GM18867 (cell line): ENCODE measurements around the gene IFT81.
"Not testable (repeated sequence)": the region's sequence is repeated elsewhere in the genome, so short reads cannot be mapped to it uniquely, and the experiment has no call there.

Experiments
- ATAC-seq: cut with Tn5 transposase; IDR thresholded peaks from one replicate; pipeline ENCODE4 v1.9.1; 2021; ENCODE audit warnings: mild to moderate bottlenecking, moderate library complexity; ENCODE audit not compliant: unreplicated experiment

Gene IFT81

DNA sequence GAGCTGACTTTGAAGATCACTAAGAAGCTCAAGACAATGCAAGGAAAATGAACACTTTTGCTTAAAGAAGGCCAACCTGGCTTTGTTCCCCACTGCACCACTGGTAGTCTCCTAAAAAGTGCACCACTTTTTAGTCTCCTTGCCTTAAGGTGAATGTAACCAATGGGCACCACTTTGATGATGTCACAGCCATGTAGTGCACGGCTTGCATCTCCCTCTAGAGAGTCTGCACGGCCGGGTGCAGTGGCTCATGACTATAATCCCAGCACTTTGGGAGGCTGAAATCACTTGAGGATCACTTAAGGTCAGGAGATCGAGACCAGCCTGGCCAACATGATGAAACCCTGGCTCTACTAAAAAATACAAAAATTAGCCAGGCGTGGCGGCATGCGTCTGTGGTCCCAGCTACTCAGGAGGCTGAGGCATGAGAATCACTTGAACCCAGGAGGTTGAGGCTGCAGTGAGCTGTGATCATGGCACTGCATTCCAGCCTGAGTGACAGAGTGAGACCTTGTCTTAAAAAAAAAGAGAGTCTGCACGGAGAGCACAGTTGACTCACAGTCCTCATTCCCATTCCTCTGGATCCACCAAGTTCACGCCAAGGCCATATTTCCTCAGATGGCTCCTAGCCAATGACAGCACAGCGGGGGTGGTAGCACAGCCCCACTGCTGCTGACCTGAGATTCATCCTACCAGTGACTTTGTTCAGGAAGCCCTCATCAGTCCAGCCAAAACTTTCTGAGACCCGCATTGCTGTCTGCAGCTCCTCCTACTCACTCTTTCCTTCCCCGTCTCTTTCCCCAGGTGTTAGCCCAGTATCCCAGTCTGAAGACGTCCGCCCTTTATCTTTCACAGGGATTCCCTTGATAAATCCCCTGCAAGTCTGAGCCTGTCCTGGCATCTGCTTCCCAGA is 16.5 kb upstream of the IFT81 start:
- no peak for ATAC-seq

DNA sequence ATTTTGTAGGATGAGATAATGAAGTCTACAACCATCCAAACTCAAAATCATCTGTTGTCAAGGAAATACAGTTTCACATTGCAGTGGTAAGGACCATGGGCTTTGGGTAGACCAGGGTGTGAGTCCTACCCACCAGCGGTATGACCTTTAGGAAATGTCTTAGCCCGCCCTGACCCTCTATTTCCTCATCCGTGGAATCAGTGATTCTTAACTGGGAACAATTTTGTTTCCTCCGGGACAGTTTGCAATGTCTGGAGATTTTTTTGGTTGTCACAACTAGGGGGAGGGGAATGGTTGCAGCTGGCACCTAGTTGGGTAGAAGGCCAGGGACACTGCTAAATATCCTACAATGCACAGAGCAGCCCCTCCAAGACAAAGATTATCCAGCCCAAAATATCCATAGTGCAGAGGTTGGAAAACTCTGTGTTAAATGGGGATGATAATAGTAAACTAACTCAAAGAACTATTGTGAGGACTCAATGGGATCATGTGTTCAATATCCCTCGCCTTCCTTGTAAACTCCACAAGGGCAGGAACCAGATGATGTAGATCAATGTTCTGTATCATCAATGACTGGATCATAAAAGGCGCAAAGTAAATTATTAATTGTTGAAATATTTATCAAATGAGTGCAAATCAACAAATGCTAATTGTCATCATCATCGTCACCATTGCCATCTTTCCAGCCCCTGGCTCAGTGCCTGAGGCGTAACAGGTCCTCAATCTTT is 15.7 kb upstream of the IFT81 start:
- no peak for ATAC-seq

DNA sequence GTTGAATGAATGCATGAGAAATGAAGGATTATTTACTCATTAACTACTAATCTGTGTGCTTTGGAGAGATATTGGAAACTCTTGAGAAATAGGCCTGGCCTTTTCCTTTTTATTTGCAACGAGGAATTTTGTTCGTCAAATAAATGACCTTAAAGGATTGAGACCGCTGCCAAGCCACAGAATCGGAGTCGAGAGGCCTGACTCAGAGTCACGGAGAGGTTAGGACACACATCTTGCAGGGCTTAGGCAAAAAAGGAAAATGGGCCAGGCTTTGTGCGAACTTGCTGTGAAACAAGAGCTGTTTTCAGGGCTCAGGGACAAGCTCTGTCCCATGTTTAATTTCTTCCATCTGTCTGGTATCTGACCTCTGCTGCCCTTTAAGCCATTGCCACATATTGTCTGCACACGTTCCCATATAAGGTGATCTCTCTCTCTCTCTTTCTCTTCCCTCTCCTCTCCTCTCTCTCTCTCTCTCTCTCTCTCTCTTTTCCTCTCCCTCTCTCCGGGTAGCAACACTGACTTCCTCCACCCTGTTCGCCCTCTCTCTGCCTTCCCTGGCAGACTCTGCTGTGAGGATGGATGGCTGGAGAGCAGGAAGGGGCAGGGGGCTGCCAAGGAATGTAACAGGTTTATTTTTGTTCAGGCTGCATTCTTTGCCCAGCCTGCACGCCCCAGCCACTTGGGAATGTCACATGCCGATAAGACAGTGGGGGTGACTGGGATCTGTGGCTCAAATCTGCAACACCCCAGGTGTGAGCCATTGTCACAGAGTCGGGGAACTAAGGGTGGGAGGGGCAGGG is 14.9 kb upstream of the IFT81 start:
- ATAC-seq, result no peak

DNA sequence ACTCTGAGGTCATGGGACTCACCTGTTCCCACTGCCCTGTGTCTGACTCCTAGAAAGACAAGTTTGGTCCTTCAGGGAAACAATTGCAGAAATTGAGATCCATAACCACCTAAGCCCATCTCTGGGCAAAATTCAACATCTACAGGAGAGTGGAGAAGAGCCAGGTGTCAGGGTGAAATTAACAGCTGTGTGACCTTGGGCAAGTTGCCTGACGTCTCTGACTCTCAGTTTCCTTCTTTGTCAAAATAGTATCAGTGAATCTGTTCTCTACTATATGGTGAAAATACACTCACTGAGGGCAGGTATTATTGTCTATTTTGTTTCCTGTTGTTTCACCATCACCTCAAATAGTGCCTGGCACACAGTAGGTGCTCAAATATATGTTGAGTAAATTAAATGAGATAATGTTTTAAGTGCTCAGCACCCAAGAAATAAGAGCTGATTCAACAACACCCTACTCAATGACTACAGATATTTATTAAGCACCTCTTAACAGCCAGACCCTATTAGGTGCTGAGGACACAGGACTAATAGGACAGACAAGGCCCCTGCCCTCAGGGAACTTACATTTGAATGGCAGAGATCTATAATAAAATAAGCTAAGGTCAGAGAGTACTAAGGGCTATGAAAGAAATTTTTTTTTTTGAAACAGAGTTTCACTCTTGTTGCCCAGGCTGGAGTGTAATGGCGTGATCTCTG is 14.2 kb upstream of the IFT81 start:
- ATAC-seq, result no peak

DNA sequence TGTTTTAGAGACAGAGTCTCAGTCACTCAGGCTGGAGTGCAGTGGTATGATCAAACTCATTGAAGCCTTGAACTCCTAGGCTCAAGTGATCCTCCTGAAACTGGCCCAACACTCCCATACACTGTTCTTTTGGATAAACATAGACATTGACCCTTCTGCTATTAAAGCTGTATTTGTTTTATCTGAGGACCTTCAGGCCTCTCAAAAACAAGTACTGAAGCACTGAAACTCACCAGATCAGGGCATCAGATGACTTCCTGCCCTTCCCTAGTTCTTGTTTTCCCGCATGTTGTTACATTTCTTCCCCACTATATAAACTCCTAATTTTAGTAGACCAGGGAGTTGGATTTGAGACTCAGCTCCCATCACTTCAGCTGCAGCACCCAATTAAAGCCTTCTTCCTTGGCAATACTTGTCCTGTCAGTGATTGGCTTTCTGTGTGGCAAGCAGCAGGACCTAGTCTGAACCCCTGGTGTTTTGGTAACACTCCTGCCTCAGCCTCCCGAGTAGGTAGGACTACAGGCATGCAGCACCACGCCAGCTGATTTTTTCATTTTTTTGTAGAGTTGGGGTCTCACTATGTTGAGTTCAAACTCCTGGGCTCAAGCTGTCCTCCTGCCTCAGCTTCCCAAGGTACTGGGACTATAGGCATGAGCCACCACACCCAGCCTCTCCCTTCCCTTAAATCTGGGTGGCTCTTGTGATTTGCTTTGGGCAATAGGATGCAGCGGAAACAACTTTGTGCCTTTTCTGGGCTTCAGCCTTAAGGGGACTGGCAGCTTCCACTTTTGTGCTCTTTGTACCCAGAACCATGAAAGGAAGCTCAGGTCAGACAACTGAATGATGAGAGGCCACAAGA is 12.5 kb upstream of the IFT81 start:
- ATAC-seq, result no peak

DNA sequence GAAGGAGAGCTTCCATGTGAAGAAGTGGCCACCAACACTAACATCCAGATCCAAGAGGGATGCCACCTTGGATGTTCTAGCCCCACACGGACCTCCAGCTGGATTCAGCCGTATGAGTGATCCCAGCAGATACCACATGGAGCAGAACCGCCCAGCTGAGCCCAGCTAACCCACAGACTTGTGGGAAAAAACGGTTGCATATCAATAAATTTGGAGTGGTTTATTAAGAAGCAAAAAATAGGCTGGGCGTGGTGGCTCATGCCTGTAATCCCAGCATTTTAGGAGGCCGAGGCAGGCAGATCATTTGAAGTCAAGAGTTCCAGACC is 11.9 kb upstream of the IFT81 start:
- ATAC-seq, result no peak

DNA sequence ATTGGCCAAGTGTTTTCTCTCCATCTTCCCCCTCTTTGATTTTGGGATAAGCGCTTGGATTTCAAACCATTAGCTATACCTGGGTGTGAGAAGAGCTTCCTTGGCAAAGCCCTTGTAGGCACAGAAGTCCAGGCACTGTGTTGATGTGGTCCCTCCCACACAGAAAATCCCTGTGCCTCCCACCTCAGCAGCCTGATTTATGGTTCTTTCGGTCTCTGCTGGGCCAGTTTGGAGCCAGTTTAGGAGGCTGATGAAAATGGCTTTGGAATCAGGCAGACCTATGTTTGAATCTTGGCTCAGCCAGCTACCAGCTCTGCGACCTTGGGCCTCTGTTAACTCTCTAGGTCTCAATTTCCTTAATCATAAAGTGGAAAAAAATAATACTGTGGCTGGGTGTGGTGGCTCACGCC is 9.6 kb upstream of the IFT81 start:
- ATAC-seq, result no peak

DNA sequence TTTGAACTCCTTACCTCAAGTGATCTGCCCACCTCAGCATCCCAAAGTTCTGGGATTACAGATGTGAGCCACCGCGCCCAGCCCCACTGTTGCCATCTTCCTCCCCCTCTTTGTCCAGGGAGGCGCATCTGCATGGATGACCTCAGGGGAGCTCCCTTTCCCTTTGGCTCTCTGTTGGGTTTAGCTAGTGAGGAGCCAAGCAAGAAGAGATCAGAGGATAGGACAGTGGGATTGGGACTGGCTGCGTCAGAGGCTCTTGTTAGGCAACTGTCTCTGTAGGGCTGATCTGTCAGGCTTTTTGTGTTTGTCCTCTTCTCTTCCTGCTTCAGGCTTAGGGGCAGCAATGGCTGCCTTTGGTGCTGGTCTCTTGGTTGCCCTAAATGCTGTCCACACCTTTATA is 8.5 kb upstream of the IFT81 start:
- no peak for ATAC-seq

DNA sequence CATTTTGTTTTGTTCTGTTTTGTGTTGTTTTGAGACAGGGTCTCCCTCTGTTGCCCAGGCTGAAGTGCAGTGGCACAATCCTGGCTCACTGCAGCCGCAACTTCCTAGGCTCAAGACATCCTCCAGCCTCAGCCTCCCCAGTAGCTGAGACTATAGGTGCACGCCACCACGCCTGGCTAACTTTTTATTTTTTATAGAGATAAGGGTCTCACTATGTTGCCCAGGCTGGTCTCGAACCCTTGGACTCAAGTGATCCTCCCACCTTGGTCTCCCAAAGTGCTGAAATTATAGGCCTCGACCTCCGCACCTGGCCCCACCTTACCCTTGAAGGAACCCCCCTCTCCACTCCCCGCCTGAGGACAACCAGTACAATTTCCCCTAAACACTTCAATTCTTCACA is 7.5 kb upstream of the IFT81 start:
- no peak for ATAC-seq

DNA sequence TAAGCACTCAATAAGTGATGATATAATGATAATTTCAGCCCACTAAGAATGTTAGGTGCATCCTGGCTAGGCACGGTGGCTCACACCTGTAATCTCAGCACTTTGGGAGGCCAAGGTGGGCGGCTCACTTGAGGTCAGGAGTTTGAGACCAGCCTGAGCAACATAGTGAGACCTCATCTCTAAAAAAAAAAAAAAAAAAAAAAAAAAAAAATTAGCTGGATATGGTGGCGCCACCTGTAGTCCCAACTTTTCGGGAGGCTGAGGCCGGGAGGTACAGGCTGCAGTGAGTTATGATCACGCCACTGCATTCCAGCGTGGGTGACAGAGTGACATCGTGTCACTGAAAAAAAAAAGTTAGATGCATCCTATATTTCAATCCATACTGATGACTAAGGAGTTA is 6.9 kb upstream of the IFT81 start:
- ATAC-seq, result not testable (repeated sequence)

DNA sequence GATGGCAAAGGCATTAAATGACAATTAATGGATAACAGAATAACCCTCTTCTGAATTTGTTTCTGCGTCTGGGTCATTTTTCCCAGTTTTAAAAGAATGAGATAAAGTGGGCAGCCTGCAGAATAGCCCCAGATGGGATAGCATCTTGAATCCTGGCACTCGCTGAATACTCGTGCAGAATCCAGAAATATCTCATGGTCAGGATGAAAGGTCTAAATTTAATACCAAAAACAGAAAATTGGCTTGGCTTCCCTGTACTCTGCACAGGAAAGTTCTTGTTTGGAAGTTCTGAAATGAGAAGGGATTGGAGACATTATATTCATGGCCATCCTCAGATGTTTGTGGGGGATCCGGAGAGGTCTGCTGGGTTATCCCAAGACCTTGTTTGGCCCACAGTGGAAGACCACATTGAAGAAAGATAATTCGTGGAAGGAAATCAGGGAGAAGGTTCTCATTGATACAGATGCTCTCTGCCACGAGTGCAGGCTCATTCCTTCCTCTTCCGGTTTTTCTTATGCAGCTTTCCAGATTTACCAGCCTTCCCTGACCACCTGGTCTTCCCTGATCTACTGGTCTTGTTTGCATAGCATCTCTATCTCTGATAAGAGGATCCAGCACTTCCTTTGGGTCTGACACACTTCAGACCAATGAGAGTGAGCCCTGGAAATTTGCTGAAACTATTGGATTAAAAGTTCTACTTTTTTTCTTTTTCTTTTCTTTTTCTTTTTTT is 6.0 kb upstream of the IFT81 start:
- ATAC-seq, result no peak

DNA sequence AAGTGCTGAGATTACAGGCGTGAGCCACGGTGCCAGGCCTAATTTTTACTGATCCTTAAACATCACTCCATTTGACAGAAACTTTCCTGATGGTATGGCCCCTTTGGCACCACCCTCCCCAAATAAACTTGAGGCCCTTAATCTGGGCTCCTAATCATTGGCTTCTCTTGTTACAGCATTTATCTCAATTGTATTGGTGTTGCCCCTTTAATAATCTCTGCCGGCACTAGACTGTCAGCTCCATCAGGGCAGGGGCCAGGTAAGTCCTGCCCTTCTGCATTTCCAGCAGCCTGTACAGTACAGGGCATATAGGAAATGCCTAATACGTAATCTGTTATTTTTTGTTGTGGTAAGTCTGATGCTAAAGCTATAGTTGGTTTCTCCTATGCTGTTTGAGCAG is 1.2 kb upstream of the IFT81 start:
- no peak for ATAC-seq

DNA sequence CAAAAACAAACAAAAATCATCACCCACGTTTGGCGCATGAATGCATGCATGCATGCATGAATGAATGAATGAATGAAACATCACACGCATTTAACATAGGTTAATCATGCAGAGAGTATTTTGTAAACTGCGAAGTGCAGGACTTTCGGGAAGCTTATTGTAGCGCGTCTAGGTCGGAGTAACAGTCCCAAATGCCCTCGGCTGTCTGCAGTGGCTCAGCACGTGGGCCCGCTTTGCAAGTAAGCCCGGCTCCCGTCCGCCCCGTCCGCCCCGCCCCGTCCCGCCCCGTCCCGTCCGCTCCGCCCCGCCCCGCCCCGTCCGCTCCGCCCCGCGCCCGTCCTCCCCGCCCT is 263 bp upstream of the IFT81 start:
- peak; percentile 59 for ATAC-seq

DNA sequence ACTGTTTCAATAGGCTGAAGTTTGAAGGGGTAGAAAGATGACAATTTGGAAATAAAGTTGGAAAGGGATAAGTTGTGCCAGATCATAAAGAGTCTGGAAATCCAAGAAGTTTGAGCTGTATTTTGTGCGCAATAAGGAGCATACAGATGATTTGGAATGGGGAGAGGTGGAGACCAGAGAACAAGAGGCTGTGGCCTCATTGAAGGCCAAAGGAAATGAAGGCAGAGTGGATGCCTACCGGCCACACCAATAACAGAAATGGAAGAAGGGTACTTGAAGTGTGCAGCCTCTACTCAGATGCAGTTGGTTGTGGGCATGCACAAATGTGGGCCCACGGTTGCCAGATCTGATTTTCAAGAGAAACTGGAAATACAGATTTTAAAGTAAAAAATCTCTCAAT is 2.4 kb downstream of the IFT81 start:
- no peak for ATAC-seq

DNA sequence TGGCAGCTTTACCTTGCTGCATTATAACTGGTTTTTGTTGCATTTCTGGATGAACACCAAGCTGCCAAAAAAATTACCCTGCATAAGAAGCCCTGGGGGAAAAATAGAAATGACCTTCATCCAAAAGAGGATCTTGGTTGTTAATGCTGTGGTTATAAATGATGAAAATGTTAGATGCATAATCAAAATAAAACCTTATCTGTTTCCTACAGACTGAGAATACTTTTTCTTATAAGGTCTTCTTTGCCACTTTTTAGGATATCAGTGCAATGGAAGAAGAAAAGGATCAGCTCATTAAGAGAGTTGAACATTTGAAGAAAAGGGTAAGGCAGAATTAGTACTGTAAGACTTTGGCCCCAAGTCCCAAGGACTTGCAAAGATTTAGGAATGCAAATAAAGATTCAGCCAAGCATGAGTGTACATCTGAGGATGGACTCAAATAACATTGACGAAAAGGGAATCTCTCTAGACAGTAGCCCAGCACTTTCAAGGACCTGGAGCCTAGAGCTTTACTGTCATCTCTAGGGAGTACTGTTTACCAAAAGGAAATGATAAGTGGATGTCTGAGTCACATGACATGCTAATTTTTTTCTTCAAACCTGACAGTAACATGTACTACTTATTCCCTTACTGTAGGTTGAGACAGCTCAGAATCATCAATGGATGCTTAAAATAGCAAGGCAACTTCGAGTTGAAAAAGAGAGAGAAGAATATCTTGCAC is 10.7 kb downstream of the IFT81 start:
- no peak for ATAC-seq

DNA sequence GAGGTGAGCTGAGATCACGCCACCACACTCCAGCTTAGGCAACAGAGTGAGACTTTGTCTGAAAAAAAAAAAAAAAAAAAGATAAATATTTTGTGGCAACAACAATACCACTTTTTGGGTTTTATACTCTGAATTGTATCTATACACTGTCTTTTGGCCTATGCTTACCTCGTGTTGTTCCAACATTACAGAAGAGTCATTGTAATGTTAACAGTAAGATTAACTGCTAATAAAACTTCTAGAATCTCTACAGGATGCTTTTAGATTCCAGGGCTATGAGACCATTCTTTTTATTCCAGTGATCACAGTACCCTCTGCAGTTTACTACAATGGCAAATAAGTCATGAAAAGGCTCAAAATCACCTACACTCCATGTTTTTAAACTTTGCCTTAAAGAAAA is 11.6 kb downstream of the IFT81 start:
- no peak for ATAC-seq

DNA sequence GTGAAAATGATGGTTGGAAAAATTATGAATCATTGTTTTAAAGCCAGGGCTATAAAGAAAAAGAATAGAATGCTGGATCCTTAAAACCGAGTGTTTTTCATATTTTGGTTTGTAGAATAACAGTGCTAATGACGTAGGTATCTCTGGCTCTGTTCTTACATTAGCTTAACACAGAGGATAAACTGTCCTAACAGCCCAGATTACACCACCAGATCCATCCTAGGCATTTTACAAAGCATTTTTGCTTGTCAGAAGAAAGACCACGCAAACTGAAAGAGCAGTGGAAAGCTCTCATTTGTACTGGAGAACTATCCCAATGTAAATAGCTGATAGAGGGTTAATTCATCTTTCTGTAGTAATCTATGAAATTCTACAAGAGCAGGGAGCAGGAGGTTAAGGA is 13.6 kb downstream of the IFT81 start:
- no peak for ATAC-seq

DNA sequence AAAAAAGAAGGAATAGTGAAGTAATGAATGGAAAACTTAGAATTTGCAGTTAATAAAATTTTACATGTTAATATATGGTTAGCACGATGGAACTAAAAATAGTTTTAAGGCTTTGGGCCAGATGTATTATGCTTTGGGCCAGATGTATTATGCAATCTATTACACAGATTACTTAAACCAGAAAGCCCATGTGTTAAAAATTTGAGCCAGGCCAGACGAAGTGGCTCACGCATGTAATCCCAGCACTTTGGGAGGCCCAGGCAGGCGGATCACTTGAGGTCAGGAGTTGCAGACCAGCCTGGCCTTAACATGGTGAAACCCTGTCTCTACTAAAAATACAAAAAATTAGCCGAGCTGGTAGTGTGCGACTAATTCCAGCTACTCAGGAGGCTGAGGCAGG is 17.2 kb downstream of the IFT81 start:
- ATAC-seq, result no peak

DNA sequence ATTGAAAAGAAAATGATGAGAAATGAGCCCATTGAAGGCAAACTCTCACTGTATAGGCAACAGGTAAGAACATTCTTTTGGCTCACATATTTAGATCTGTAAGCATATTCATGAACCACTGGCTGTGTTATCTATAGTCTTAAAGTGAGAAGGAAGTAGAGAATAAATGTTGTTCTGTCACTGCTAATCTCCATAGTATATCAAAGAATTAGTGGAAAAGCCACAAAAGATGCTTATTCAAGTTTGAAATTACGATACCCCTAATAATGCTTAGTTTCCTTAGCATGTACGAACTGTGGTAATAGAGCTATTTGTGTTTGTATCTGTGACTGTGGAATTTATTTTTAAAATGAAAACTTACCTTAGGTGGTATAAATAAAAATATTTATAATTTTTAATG is 22.8 kb downstream of the IFT81 start:
- ATAC-seq, result no peak
